Right forelimb (tissue), 1 donor: ENCODE results near the gene GALNT9.

Experiments used
- DNase-seq: peaks from one replicate; pipeline ENCODE4 v3.0.0-alpha.2; 2018

The GALNT9 gene

GRCh38 chr12:132324841-132325732 lies 4.3 kb downstream of the GALNT9 start:
- no peak for DNase-seq

GRCh38 chr12:132324173-132324572 lies 5.2 kb downstream of the GALNT9 start:
- DNase-seq, result no peak

GRCh38 chr12:132323171-132324010 lies 6.0 kb downstream of the GALNT9 start:
- DNase-seq, result no peak

- DNase-seq, result no peak
These were observed 6.9 kb downstream of the GALNT9 start for GRCh38 chr12:132322206-132323132.

- DNase-seq, result no peak
These were observed 7.9 kb downstream of the GALNT9 start for GRCh38 chr12:132321321-132322118.

- no peak for DNase-seq
These were observed 8.6 kb downstream of the GALNT9 start for GRCh38 chr12:132320767-132321211.

GRCh38 chr12:132319991-132320570 lies 9.3 kb downstream of the GALNT9 start:
- no peak for DNase-seq

GRCh38 chr12:132319359-132319950 lies 9.9 kb downstream of the GALNT9 start:
- no peak for DNase-seq

GRCh38 chr12:132318618-132319033 lies 10.8 kb downstream of the GALNT9 start:
- DNase-seq, result no peak

GRCh38 chr12:132318135-132318534 lies 11.3 kb downstream of the GALNT9 start:
- no peak for DNase-seq

GRCh38 chr12:132317233-132317938 lies 12.0 kb downstream of the GALNT9 start:
- DNase-seq, result no peak

- no peak for DNase-seq
These were observed 12.7 kb downstream of the GALNT9 start for GRCh38 chr12:132316497-132317232.

- DNase-seq, result no peak
These were observed 13.4 kb downstream of the GALNT9 start for GRCh38 chr12:132315951-132316350.

- no peak for DNase-seq
These were observed 13.9 kb downstream of the GALNT9 start for GRCh38 chr12:132315507-132315906.

- DNase-seq, result no peak
These were observed 14.7 kb downstream of the GALNT9 start for GRCh38 chr12:132314516-132315233.

GRCh38 chr12:132314035-132314434 lies 15.4 kb downstream of the GALNT9 start:
- no peak for DNase-seq

GRCh38 chr12:132313182-132313581 lies 16.2 kb downstream of the GALNT9 start:
- no peak for DNase-seq

- no peak for DNase-seq
These were observed 16.9 kb downstream of the GALNT9 start for GRCh38 chr12:132312516-132312915.
